ENCODE measurements around the gene COBL. TPM values are rescaled to one million over a fixed set of nuclear protein-coding genes. Genes with fewer than 3 reads are reported as not detected.

Gene COBL
- total and polyA plus RNA-seq, 2 donors (not counting 3 experiments of a cell fraction or from before 2014, with no cell fraction given), result 0.11 TPM; not detected in 1

- no peak overlapping the region for H3K4me3 ChIP-seq (replicated peaks in 1 of 3; ENCODE audit: insufficient read depth in 1 of 3, low read depth in 1 of 3, low read length in 3 of 3)
- no peak for TF ChIP-seq GATA2 (IDR thresholded peaks at IDR 0.05; ENCODE audit: insufficient read depth, insufficient read length, low read depth, low read length)
- TF ChIP-seq, protein P1, sequence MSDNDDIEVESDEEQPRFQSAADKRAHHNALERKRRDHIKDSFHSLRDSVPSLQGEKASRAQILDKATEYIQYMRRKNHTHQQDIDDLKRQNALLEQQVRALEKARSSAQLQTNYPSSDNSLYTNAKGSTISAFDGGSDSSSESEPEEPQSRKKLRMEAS (IDR thresholded peaks at IDR 0.05; ENCODE audit: insufficient read depth, insufficient read length), result no peak
- no peak for TF ChIP-seq POLR2AphosphoS5 (IDR thresholded peaks at IDR 0.05; ENCODE audit: insufficient read depth, low read depth, low read length)
- no peak for TF ChIP-seq MYC (IDR thresholded peaks at IDR 0.05; ENCODE audit: low read depth, low read length)
- no peak for TF ChIP-seq POLR2A (IDR thresholded peaks at IDR 0.05; ENCODE audit: low read depth, low read length)
- no peak for TF ChIP-seq CTCF (IDR thresholded peaks at IDR 0.05; ENCODE audit: extremely low read depth in 1 of 2, insufficient read depth in 1 of 2, low read depth in 1 of 2, low read length in 2 of 2)
- ChIA-PET POLR2A (no interaction called here), CTCF (interaction anchor here (0.9 to 2.2 kb wide), 3 partner anchors 9 to 162 kb away, joined by 3 to 7 read pairs (median 3); no protein-coding TSS in a partner anchor)
- peaks cover 2 to 3% of the 10 kb centered on the region in 2 experiments for H3K27me3 ChIP-seq (ENCODE audit: control insufficient read depth in 2 of 2, insufficient read depth in 2 of 2, low read length in 2 of 2)
- FAIRE-seq, result no peak
- H4K20me1 ChIP-seq (replicated peaks; ENCODE audit: control insufficient read depth, extremely low read depth, insufficient read depth, low read length), result no peaks in the 10 kb centered on the region
- H2AFZ ChIP-seq (ENCODE audit: low read depth, low read length), result no peak overlapping the region
- H3K27ac ChIP-seq (ENCODE audit: insufficient read depth, low read depth, low read length), result no peak overlapping the region
- no peaks in the 10 kb centered on the region for H3K36me3 ChIP-seq (ENCODE audit: control insufficient read depth in 2 of 2, extremely low read depth in 1 of 2, insufficient read depth in 2 of 2, low read length in 2 of 2)
- dilution Hi-C loops (cut with MboI; ENCODE audit: extremely low pct_ligation_motif_present, low sequenced_read_pairs) (no loop called here), intact Hi-C loops (cut with micrococcal nuclease) (no loop called here)
- no peak overlapping the region for H3K9ac ChIP-seq (replicated peaks; ENCODE audit: extremely low read depth, insufficient read depth, low read length)
- H3K79me2 ChIP-seq (ENCODE audit: control insufficient read depth, insufficient read depth, low read length), result no peaks in the 10 kb centered on the region
- no peak for DNase-seq (ENCODE audit: low read depth, low spot score)
- no peaks in the 10 kb centered on the region for H3K9me3 ChIP-seq (replicated peaks; ENCODE audit: control insufficient read depth, insufficient read depth, low read length)
- no peaks in the 10 kb centered on the region for H3K4me1 ChIP-seq (ENCODE audit: control insufficient read depth, extremely low read depth, insufficient read depth, low read length)
- H3K9me1 ChIP-seq (replicated peaks; ENCODE audit: control insufficient read depth, extremely low read depth, insufficient read depth, low read length), result no peaks in the 10 kb centered on the region
- H3K4me2 ChIP-seq (ENCODE audit: insufficient read depth, low read length), result no peak overlapping the region
- no TSS peak for BruUV-seq (replicated peaks)
These were observed 337.9 kb downstream of the COBL start for GRCh38 chr7:50978633-50979215.
